CD4-positive, alpha-beta T cell treated with Interleukin-6 for 4 hours (primary cell): ENCODE measurements around the gene DDX51.
"Not testable (repeated sequence)": the region's sequence is repeated elsewhere in the genome, so short reads cannot be mapped to it uniquely, and the experiment has no call there.

Source experiments
- DNase-seq: peaks from one replicate; pipeline ENCODE4 v3.0.0-alpha.2; 2020; ENCODE audit warnings: mixed read lengths

The DDX51 gene

GRCh38 chr12:132111654-132112304, 32.3 kb downstream of the DDX51 start:
- DNase-seq, result no peak

- DNase-seq, result no peak
Measured at GRCh38 chr12:132110677-132111076, 33.4 kb downstream of the DDX51 start.

- no peak for DNase-seq
Measured at GRCh38 chr12:132109741-132110140, 34.4 kb downstream of the DDX51 start.

- DNase-seq, result no peak
Measured at GRCh38 chr12:132108211-132108832, 35.8 kb downstream of the DDX51 start.

- DNase-seq, result no peak
Measured at GRCh38 chr12:132106921-132107320, 37.2 kb downstream of the DDX51 start.

- DNase-seq, result no peak
Measured at GRCh38 chr12:132105467-132105866, 38.7 kb downstream of the DDX51 start.

- DNase-seq, result no peak
Measured at GRCh38 chr12:132103542-132104308, 40.4 kb downstream of the DDX51 start.

- DNase-seq, result not testable (repeated sequence)
Measured at GRCh38 chr12:132103072-132103471, 41.0 kb downstream of the DDX51 start.

- no peak for DNase-seq
Measured at GRCh38 chr12:132102297-132102696, 41.8 kb downstream of the DDX51 start.

GRCh38 chr12:132100306-132101065, 43.6 kb downstream of the DDX51 start:
- DNase-seq, result no peak

- DNase-seq, result no peak
Measured at GRCh38 chr12:132099739-132100138, 44.4 kb downstream of the DDX51 start.

- DNase-seq, result no peak
Measured at GRCh38 chr12:132095520-132096409, 48.4 kb downstream of the DDX51 start.

- no peak for DNase-seq
Measured at GRCh38 chr12:132094269-132094891, 49.7 kb downstream of the DDX51 start.

- no peak for DNase-seq
Measured at GRCh38 chr12:132089407-132089910, 54.7 kb downstream of the DDX51 start.
